ENCODE measurements around the gene JMJD8.

JMJD8 gene

DNA sequence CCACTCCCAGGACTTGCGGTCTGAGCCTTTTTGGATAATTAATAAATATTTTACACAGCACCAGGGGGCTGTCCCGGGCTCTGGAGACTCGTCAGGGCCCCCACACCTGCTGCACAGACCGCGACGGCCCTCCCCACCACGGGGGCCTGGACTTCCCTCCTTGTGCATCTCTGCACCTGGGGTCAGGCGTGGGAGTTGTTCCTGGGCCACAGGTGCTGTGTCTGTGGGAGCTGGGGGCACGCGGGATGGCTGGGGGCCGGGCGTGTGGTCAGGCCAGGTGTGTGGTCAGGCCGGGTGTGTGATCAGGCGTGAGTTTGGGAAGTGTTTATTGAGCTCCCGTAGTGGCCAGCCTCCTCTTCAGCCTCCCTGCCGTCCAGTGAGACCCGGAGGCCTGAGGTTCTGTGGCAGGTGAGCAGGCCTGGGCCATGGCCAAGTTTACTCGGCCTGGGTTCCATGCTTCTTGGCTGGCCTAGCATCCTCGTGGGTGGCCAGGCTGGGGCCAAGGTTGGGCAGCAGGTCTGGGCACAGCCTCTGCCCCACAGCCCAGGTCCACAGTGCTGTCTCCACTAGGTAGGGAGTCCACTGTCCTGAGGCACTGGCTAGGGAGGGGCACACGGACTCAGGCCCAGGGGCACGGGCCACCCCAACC, 5.8 kb downstream of the JMJD8 start:
- in situ Hi-C loops (cut with HindIII; ENCODE audit: low sequenced_read_pairs): no loop called here

DNA sequence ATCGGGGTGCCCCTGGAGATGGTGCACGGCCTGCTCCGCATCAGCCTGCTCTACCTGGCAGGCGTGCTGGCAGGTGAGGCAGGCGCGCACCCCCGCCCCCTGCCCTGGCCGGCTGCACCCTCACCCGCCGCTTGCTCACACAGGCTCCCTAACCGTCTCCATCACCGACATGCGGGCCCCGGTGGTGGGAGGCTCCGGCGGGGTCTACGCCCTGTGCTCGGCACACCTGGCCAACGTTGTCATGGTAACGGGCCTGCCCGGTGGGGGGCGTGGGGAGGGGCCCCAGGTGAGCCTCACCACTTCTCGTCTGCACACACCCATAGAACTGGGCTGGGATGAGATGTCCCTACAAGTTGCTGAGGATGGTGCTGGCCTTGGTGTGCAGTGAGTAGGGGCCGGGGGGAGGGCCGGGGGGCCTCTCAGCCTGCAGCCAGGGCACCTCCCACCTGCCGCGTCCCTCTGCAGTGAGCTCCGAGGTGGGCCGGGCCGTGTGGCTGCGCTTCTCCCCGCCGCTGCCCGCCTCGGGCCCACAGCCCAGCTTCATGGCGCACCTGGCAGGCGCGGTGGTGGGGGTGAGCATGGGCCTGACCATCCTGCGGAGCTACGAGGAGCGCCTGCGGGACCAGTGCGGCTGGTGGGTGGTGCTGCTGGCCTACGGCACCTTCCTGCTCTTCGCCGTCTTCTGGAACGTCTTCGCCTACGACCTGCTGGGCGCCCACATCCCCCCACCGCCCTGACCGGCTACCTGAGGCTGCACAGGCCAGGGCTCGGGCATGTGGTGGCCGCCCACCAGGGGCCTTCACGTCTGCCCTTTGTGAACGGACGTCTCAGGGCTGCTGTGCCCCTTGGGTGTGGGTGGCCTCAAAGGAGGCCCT, 6.6 kb downstream of the JMJD8 start:
- in situ Hi-C loops (cut with HindIII; ENCODE audit: low sequenced_read_pairs): no loop called here

DNA sequence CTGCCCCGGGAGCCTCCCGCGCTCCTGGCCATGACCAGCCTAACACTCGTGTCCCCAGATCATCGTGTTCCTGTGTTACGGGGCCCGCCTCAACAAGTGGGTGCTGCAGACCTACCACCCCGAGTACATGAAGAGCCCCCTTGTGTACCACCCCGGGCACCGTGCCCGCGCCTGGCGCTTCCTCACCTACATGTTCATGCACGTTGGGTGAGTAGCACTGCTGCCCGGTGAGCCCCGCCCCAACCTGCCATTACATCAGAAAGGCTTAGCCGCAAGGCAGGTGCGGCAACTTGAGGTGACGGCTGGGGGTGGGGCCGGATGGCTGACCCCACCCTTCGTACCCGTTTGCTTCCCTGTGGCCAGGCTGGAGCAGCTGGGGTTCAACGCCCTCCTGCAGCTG, 7.2 kb downstream of the JMJD8 start:
- in situ Hi-C loops (cut with HindIII; ENCODE audit: low sequenced_read_pairs): no loop called here

DNA sequence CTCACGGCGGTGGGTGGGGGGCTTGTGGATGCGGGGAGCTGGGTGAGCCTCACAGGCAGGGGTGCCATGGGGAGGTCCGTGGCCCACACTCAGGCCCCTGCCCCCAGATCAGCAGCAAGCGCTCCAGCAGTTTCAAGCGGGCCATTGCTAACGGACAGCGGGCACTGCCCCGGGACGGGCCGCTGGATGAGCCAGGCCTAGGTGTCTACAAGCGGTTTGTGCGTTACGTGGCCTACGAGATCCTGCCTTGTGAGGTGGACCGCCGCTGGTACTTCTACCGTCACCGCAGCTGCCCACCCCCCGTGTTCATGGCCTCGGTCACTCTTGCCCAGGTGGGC, 7.6 kb downstream of the JMJD8 start:
- in situ Hi-C loops (cut with HindIII; ENCODE audit: low sequenced_read_pairs): no loop called here

DNA sequence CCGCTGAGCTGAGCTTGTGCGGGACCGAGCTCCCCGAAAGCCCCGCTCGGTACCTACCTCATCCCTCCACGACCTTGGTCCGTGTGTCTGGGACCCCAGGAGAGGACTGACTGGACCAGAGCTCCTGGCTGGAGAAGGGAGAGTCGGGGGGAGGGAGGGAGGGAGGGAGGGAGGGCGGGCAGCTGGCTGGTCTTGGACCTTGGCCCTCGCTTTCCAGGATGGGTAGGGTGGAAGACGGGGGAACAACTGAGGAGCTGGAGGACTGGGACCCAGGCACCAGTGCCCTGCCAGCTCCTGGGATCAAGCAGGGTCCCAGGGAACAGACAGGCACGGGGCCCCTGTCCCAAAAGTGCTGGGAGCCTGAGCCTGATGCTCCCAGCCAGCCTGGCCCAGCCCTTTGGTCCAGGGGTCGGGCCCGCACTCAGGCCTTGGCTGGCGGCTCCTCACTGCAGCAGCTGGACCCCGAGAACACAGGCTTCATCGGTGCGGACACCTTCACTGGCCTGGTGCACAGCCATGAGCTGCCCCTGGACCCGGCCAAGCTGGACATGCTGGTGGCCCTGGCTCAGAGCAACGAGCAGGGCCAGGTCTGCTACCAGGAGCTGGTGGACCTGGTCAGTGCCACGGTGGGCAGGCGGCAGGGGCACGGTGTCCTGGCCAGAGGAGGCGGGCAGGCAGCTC, 8.1 kb downstream of the JMJD8 start:
- in situ Hi-C loops (cut with HindIII; ENCODE audit: low sequenced_read_pairs): no loop called here

DNA sequence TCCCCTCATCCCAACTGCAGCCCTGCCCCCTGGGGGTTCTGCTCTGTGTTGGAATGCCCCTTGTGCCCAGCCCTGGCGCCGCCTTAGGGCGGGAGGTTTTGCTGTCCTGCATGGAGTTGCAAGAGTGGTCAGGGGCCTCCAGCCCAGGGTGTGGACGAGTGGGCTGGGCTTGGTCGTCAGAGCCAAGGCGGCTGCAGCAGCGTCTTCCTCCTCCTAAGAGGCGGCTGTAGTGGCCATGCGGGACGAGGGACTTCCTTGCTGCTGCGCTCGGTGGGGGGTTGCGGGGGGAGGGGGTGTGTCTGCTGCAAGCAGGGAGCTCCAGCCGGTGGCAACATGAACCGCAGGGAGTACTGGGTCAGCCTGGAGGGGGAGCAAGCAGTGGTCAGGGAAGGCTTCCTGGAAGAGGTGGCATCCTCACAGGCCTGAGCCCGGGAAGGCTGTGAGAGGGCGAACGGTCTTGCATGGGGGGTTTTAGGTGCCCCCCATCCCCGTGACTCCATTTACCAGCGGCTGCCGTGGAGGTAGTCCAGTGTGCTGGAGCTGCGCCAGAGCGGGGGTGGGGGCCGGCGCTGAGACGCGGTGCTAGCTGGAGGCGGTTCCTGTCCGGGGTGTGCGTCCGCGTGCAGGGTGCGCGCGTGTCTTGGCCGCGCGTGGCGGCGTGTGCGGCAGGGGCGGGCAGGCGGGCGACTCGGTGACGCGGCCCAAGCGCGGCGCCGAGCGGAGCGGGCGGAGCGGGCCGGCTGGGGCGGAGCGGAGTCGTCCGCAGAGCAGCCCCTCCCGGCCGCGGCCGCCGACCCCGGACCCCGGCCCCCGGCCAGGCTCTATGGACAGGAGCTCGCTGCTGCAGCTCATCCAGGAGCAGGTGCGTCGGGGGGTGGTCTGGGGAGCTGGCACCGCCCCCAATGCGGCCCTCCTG, 8.9 kb downstream of the JMJD8 start, which contains the start of gene RHBDL1:
RHBDL1 (plus strand) TSS at position 704 of the 916 bp plus-strand sequence; CDS start at position 824, 120 bp downstream.
- in situ Hi-C loops (cut with HindIII; ENCODE audit: low sequenced_read_pairs): no loop called here

DNA sequence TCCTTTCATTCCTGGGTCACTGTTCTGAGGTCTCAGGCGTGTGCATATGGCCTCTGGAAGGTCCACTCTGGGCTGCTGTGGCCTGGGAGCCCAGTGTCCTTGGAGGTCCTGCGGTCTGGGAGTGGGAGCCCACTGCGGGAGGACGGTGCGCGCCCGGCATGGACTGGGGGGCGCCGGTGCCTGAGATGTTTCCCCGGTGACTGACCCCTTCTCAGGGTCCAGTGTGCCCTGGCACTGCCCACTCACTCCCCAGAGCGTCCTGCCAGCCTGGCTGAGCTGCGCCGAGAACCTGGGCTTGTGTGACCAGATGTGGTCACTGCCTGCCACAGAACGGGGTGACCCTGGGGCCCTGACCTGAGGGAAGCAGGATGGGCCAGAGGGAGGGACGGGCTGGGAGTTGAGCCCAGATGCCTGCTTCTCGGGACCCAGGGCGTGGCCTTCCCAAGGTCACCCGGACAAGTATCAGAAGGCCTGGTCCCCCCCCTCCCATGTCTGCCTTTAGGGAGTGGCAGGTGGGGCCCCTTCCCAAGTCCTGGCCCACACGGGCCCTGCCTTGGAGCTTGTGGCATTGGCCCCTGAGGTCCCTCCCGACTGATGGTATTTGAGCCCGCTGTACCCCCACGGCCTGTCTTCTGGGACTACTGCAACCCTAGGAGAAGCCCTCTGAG, 9.8 kb downstream of the JMJD8 start:
- in situ Hi-C loops (cut with HindIII; ENCODE audit: low sequenced_read_pairs): no loop called here

DNA sequence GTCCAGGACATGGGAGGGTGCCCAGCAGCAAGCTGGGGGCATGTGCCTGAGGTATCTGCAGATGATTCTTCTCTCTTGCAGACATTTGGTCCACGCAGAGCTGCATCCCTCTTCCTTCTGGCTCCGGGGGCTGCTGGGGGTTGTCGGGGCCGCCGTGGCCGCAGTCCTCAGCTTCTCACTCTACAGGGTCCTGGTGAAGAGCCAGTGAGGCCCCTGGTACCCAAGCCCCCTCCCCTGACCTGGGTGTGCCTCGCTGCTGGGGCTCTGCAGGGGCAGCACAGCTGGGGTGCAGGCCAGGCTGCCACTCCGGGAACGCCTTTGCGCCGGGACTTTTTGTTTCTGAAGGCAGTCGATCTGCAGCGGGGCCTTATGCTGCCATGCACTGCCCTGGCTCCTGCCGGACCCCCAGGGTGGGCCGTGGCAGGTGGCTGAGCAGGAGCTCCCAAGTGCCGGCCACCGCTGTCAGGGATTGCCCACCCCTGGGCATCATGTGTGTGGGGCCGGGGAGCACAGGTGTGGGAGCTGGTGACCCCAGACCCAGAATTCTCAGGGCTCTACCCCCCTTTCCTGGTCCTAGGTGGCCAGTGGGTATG, 10.6 kb downstream of the JMJD8 start:
- in situ Hi-C loops (cut with HindIII; ENCODE audit: low sequenced_read_pairs): no loop called here

DNA sequence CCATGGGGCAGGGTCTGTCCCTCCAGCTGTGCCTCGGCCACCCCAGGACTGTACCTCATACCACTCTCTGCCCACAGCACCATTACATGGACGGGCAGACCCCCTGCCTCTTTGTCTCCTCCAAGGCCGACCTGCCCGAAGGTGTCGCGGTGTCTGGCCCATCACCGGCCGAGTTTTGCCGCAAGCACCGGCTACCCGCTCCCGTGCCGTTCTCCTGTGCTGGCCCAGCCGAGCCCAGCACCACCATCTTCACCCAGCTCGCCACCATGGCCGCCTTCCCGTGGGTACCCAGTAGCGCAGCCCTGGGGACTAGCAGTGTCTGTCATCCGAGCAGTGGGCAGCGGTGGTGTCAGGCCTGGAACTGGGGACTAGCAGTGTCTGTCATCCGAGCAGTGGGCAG, 11.3 kb downstream of the JMJD8 start:
- in situ Hi-C loops (cut with HindIII; ENCODE audit: low sequenced_read_pairs): no loop called here

DNA sequence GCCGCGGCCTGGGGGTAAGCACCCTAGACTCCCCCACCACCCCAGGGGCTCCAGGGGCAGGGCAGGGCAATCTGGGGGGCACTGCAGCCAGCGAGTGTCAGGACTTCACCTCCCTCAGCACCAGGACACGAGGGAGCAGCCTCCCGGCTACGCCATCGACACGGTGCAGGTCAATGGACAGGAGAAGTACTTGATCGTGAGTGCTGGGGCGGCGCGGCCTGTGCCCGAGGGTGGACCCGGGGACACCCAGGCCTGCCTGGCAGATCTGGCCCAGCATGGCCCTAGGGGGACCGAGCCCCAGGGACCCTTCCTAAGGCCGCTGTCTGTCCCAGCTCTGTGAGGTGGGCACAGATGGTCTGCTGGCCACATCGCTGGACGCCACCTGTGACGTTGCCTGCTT, 11.8 kb downstream of the JMJD8 start:
- in situ Hi-C loops (cut with HindIII; ENCODE audit: low sequenced_read_pairs): no loop called here

DNA sequence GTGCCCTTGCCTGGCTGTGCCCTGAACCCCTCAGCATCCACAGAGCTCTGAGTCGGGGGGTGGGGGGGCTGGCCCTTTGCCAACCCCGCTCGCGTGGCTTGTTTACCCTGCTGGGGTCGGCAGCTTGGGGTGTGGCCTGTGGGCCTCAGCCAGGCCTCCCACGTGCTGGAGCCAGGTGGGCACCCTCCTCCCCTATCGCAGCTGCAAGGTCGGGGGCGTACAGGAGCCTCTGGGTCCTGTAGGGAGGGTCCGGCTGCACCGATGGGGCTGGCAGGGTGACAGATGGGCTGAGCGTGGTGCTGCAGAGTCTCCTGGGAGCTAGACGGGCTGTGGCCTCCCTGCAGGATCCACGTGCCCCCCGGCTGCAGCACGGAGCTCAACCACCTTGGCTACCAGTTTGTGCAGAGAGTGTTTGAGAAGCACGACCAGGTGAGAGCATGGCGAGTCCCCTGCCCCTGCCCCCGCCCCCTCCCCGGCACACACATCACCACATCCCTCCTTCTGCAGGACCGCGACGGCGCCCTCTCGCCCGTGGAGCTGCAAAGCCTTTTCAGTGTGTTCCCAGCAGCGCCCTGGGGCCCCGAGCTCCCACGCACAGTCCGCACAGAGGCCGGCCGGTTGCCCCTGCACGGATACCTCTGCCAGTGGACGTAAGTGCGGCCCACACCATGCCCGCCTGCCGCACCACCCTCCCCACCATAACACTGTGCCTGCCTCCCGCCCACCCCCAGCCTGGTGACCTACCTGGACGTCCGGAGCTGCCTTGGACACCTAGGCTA, 12.6 kb downstream of the JMJD8 start:
- in situ Hi-C loops (cut with HindIII; ENCODE audit: low sequenced_read_pairs): no loop called here

DNA sequence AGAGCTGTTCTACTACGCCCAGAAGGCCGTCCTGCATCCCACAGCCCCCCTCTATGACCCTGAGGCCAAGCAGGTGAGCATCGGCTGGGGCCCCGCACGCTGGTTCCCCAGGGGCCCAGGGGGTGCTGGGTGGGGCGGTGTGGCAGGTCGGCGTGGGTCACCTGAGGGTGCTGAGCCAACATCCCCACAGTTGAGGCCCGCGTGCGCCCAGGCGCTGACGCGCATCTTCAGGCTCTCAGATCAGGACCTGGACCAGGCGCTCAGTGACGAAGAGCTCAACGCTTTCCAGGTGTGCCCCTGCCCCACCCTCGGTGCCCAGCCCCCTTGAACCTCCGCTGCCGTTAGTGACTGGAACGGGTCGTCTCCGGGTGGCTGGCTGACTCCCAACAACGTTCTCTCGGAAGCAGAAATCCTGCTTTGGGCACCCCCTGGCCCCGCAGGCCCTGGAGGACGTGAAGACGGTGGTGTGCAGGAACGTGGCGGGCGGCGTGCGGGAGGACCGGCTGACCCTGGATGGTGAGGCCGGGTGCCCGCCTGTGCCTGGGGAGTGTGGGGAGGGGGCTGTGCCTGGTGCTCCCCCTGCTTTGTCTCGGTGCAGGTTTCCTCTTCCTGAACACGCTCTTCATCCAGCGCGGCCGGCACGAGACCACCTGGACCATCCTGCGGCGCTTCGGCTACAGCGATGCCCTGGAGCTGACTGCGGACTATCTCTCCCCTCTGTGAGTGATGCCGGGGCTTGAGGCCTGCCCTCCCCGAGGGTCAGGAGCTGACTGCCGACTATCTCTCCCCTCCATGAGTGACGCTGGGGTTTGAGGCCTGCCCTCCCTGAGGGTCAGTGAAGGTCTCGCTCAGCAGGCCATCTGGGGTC, 13.4 kb downstream of the JMJD8 start:
- in situ Hi-C loops (cut with HindIII; ENCODE audit: low sequenced_read_pairs): no loop called here

DNA sequence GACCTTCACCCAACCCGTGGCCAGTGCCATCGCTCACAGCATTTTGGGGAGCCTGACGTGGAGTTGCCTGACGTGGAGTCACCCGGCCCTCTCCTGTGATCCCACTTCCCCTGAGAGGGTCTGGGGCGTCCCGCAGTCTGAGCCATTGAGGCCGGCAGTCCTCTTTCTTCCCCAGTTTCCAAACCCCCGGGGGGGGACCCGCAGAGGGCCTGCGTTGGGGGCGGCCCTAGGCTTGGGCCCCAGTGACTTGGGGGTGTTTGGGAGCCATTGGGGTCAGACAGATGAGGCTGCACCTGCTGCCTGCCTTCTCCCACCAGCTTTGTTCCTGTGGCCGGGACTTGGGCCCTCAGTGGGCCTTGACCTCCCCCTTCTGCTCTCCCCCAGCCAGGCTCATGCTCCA, 14.5 kb downstream of the JMJD8 start:
- in situ Hi-C loops (cut with HindIII; ENCODE audit: low sequenced_read_pairs): no loop called here

DNA sequence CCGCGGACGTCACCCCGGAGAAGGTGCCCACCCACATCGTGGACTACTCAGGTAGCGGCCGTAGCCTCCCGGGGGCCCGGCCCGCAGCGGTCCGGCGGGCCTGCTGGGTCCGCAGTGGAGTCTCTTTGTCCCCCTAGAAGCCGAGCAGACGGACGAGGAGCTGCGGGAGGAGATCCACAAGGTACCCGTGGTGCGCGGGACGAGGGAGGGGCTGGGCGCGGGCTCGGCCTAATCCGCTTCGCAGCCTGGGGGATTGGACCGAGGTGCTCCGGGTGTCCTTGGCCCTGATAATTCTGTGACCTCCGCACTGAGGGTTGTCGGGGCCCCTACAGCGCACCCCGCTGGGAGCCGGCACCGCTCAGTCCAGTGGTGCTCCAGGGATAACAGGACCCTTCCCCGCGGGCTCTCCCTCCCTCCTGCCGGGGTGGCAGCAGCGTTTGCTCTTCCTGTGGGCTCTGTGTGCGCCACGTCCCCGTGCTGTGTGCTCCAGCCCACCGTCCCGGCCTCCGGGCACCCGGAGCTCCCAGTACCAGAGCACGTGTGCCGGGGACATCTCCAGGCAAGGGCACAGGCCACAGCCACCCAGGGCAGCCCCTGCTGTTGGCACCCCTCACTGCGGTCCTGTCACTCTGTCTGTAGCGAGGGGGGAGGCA, 15.5 kb downstream of the JMJD8 start:
- in situ Hi-C loops (cut with HindIII; ENCODE audit: low sequenced_read_pairs): no loop called here

DNA sequence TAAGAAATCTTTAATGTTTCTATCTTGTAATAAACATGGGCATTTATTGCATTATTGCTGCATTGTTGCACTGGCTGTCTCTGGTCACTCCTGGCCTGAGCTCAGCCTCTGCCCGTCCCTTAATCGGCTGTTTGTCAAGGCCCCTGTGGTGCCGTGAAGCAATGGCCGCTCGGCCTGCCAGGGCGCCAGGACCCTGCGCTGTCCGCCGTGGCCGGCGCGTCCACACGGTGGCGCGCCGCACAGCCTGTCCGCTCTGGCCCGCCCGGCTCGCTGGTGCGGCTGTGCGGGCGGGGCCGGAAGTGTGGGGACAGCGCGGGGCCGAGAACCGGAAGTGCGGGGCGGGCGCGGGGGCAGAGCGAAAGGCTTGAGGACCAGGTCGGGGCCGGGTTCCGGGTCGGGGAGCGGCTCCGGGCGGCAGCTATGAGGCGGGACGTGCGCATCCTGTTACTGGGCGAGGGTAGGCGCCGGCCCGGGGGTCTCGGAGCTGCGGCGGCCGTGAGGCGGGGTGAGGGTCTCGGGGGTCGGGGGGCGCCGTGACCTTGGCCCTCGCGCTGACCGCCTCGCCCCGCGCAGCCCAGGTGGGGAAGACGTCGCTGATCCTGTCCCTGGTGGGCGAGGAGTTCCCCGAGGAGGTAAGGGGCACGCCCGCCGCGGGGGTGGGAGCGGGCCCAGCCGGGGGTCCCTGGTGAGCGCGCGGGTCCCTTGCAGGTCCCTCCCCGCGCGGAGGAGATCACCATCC, 16.2 kb downstream of the JMJD8 start, which contains the start of gene RHOT2:
RHOT2 (plus strand) TSS at position 353 of the 739 bp plus-strand sequence; CDS start at position 421, 68 bp downstream.
- in situ Hi-C loops (cut with HindIII; ENCODE audit: low sequenced_read_pairs): no loop called here

DNA sequence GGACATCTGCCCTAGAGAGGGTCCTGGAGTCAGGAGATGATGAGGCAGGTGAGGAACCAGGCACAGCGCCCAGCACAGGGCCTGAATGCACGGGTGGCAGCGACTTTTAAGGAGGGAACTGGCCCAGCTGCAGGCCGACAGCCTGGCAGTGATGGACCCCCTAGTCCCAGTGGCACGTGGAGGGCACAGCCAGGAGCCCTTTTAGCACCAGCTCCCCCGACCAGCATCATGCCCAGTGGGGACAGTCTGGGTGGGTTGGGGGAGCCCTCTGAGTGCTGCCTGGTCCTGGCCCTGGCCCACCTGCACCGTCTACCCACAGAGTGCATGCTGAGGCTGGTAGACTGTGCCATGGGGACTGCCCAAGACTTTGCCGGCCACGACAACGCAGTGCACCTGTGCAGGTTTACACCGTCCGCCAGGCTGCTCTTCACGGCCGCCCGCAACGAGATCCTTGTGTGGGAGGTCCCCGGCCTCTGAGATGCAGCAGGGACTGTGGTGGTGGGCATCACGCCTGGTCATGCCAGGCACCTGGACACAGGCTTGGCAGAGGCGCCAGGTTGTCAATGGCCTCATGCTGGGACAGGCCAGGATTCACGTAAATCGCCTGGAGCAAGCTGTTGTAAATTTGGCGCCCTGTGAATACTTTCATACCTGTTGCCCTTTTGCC, 16.9 kb downstream of the JMJD8 start:
- in situ Hi-C loops (cut with HindIII; ENCODE audit: low sequenced_read_pairs): no loop called here

All from endothelial cell of hepatic sinusoid (primary cell).